GM12864 (cell line): ENCODE measurements around the gene OTUD3.

ENCODE experiments used
- DNase-seq: peaks from one replicate; pipeline ENCODE4 v3.0.0-alpha.2; 2011; ENCODE audit warnings: low read depth
- H3K4me3 ChIP-seq: 2 replicates; pipeline ENCODE4 v1.5.1; 2011; ENCODE audit warnings: mild to moderate bottlenecking, low read depth, low read length, control low read depth
- TF ChIP-seq, protein P1 (sequence below): IDR thresholded peaks from 2 replicates; pipeline ENCODE4 v1.5.1; 2011; ENCODE audit warnings: low read depth, mild to moderate bottlenecking, moderate library complexity, low read length, control low read depth, inconsistent platforms; ENCODE audit errors: missing control alignments

Gene OTUD3

DNA sequence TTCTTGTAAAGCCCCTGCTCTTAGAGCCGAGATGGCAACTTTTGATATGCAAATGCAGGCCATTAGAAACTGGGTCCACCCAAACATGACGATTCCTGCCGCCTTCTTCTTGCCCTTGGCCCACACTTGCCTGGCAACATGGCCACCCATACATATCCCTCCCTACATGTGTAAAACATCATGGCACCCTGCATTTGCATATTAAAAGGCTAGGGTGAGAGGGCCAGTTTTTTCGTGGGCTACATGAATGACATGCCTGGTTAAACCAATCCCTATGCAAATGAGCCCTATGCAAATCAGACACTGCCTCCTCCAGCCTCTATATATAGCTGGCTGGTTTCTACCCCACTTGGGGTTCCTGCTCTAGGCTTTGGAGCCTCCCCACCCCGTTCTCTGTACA is 78.4 kb downstream of the OTUD3 start:
- DNase-seq: no peak
- TF ChIP-seq, protein P1, sequence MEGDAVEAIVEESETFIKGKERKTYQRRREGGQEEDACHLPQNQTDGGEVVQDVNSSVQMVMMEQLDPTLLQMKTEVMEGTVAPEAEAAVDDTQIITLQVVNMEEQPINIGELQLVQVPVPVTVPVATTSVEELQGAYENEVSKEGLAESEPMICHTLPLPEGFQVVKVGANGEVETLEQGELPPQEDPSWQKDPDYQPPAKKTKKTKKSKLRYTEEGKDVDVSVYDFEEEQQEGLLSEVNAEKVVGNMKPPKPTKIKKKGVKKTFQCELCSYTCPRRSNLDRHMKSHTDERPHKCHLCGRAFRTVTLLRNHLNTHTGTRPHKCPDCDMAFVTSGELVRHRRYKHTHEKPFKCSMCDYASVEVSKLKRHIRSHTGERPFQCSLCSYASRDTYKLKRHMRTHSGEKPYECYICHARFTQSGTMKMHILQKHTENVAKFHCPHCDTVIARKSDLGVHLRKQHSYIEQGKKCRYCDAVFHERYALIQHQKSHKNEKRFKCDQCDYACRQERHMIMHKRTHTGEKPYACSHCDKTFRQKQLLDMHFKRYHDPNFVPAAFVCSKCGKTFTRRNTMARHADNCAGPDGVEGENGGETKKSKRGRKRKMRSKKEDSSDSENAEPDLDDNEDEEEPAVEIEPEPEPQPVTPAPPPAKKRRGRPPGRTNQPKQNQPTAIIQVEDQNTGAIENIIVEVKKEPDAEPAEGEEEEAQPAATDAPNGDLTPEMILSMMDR: no peak
- no peak overlapping the region for H3K4me3 ChIP-seq
